GM19023 (cell line): ENCODE measurements around the gene PHTF1.
"Not testable (repeated sequence)": the region's sequence is repeated elsewhere in the genome, so short reads cannot be mapped to it uniquely, and the experiment has no call there.

Experiments
- ATAC-seq: cut with Tn5 transposase; IDR thresholded peaks from one replicate; pipeline ENCODE4 v1.9.1; 2021; ENCODE audit warnings: mild to moderate bottlenecking, moderate library complexity; ENCODE audit not compliant: unreplicated experiment

Gene PHTF1

DNA sequence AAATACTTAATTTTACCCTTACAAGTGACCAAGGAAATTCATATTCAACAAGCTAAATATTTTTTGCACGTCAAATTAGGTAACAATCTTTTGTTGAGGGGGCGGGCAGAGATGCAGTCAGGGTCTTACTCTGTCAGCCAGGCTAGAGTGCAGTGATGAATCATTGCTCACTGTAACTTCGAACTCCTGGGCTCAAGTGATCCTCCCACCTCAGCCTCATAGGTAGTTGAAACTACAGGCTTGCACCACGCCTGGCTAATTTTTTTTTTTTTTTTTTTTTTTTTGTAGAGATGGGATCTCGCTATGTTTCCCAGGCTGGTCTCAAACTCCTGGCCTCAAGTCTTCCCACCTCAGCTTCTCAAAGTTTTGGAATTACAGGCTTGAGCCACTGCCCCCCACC lies 26.5 kb downstream of the PHTF1 start:
- no peak for ATAC-seq

DNA sequence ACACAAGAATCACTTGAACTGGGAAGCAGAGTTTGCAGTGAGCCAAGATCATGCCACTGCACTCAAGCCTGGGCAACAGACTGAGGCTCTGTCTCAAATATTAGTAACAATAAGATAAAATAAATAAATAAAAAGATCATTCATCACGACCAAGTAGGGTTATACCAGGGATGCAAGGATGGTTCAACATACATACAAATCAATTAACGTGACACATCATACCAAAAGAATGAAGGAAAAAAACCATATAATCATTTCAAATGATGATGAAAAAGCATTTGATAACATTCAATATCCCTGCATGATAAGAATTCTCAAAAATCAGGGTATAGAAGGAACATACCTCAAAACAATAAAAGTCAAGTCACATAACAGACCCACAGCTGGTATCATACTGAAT lies 38.3 kb downstream of the PHTF1 start:
- ATAC-seq = no peak

DNA sequence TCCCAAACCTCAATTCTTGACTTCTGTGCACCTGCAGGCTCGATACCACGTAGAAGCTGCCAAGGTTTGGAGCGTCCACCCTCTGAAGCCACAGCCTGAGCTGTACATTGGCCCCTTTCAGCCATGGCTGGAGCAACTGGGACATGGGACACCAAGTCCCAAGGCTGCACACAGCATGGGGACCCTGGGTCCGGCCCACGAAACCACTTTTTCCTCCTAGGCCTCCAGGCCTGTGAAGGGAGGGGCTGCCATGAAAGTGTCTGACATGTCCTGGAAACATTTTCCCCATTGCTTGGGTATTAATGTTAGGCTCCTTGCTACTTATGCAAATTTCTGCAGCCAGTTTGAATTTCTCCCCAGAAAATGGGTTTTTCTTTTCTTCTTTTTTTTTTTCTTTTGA lies 40.7 kb downstream of the PHTF1 start:
- ATAC-seq = not testable (repeated sequence)

DNA sequence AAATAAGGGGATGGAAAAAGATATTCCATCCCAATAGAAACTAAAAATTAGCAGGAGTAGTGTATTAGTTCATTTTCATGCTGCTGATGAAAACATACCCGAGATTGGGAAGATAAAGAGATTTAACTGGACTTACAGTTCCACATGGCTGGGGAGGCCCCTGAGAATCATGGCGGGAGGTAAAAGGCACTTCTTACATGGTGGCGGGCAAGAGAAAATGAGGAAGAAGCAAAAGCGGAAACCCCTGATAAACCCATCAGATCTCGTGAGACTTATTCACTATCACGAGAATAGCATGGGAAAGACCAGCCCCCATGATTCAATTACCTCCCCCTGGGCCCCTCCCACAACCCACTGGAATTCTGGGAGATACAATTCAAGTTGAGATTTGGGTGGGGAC lies 41.8 kb downstream of the PHTF1 start:
- ATAC-seq = not testable (repeated sequence)

DNA sequence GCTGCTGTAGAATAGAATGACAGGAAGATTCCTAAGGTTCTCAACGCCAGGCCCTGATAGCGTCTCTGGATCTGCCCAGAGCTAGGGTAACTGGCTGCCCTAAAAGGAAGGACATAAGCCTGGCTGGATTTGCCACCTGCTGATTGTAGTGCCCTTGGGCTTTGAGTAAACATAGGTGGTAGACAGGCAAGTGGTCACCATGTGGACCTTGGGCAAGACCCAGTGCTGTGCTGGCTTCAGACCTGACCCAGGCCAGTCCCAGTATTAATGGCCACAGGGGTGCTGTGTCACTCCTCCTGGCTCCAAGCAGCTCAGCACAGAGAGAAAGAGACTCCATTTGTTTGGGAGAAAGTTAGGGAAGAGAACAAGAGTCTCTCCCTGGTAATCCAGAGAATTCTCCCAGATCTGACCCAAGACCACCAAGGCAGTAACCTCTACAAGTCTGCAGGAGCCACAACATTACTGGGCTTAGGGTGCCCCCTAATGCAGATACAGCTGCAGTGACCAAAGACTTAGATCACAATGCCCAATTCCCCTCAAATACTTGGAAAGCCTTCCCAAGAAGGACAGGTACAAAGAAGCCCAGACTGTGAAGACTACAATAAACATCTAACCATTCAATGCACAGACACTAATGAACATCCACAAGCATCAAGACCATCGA lies 44.5 kb downstream of the PHTF1 start:
- no peak for ATAC-seq

DNA sequence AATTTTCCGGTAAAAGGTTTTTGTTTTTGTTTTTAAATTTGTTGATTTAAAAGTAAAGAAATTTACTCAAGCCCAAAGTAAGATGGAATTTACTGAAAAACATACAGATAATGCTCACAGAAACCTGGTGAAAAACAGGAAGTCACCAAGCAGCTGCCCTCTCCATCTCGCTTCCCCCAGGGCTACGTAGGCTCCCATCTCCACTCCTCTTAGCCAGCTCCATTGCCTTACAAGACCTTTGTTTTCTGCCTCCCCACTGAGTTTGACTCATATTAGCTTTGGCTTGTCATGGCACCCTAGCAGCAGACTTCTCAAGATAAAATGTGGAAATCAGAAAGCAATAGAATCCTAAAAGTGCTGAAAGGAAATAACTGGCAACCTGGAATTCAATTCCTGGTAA lies 57.9 kb downstream of the PHTF1 start:
- no peak for ATAC-seq

DNA sequence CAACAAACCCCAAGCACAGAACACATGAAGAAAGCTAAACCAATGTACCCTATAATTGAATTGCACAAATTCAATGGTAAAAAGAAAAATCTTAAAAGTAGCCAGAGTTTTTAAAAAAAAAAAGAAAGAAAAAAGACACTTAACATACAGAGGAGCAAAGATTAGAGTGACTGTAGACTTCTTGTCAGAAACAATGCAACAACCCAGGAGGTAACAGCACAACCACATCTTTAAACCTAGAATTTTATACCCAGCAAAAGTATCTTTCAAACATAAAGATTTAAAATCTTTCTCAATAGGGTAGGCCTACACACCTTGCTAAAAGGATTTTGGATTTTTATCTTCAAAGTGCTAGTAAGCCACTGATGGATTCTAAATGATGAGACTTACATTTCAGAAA lies 64.4 kb downstream of the PHTF1 start:
- ATAC-seq = no peak

DNA sequence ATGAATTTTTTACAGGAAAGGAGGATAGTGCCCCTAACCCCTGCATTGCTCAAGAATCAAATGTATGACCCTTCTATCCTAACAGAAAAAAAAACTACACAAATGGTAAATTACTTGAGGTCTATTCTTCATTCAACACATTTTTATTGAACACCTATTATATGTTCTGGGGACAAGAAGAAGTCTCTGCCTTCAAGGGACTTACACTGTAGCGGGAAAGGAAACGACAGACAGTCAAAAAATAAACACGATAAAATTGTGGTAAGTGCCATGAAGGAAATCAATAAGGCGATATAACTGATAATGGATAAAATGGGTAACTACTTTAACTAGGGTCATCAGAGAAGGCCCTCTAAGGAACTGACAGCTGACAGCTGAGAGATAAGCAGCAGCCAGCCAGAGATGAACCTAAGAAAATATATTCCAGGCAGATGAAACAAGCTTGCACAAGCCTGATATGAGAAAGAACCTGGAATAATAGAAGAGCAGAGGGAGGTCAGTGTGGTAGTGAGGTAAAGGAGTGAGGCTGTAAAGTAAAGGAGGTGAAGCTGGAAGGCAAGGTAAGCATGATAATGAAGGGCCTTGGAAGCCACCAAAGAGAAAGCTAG lies 66.4 kb downstream of the PHTF1 start:
- no peak for ATAC-seq

DNA sequence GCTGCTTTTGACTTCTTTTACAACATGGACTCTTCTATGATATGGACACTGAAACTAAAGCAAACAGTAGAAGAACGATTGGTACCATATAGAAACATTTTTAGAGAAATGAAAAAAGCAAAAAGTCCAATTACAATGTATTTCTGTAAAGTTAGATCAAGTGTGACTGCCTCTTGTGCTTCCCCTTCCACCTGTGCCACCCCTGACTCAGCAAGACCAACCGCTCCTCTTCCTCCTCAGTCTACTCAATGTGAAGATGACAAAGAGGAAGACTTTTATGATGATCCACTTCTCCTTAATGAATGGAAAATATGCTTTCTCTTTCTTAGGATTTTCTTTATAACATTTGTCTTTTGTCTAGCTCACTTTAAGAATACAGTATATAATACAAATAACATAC lies 66.9 kb downstream of the PHTF1 start:
- no peak for ATAC-seq

DNA sequence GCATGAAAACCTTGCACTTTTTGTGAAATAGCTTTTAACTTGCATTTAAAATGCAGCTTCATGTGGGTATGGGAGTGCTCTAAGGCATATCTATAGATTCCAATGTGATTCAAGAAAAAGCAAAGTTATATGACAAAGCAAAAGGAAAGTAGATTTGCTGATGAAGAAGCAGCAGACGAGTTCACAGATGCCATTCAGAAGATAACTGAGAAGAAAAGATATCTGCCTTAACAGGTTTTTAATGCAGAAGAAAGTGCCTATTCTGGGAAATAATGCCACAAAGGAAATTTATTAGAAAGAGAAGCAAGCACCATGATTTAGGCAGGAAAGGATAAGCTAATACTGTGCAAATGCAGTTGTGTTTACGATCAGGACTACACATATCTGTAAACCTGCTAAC lies 68.1 kb downstream of the PHTF1 start:
- ATAC-seq = no peak

DNA sequence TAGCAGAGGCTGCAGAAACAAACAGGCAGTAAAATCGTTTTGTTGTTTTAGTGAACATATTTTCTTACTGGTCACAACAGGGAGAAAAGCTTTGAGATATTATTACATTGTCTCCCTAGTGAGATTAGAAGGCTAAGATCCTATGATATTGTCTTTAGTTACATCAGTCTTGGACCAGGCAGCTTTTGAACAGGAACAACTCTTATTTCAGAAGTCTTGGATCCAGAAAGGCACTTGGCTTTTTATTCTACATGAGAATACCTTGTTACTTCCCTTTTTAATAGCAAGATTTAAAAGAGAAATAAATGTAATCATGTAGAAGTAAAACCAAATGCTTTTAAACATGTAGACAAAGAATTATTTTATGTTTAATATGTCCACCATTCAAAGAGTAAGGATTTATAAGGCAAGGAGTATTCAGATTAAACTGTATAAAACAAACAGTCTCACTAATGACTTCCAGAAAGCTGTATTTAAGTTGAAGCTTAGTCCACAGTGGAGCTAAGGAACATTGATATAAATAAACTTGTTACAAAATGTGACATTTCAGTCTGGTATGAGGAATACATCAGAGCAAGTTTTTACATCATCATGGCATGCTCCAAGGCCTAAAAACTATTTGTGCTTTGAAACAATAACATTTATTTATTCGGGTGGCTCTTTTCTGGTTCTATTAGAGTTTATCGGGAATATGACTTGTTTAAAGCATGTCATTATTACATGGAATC lies 72.2 kb downstream of the PHTF1 start:
- ATAC-seq = no peak

DNA sequence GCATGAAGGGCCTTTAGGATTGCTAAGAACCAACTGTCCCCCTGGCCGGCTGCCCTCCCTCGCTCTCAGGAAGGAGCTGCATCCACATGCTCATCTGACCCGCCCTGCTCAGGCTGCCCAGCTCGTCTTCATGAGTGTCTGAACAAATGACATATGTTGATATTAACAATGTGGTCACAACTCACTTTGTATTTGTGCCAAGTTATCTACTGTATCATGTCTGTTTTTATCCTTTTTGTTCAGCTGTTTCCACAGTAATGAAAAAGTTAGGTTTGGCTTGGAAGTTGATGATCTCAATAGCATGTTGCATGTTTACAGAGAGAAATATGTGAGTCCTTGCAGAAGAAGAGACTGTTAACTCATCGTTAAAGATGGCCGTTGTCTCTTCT lies 75.1 kb downstream of the PHTF1 start:
- ATAC-seq = no peak

DNA sequence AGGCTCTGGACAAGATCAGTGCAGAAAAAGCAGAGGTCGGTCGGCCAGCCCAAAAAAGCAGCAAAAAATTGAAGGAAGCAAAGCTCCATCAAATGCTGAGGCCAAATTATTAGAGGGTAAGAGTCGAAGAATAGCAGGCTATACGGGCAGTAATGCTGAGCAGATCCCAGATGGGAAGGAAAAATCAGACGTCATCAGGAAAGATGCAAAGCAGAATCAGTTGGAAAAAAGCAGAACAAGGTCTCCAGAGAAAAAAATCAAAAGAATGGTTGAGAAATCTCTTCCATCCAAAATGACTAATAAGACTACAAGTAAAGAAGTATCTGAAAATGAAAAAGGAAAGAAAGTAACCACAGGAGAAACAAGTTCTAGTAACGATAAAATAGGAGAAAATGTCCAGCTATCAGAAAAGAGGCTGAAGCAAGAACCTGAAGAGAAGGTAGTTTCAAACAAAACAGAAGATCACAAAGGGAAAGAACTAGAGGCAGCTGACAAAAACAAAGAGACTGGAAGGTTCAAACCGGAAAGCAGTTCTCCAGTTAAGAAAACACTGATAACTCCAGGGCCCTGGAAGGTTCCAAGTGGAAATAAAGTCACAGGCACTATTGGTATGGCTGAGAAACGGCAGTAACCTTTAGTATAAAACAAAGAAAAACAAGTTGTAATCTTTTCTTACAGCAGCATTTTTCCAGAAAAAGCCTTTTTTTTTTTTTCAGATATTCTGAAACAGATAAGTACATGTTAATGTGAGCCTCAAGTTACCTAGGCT lies 75.7 kb downstream of the PHTF1 start:
- ATAC-seq = no peak

DNA sequence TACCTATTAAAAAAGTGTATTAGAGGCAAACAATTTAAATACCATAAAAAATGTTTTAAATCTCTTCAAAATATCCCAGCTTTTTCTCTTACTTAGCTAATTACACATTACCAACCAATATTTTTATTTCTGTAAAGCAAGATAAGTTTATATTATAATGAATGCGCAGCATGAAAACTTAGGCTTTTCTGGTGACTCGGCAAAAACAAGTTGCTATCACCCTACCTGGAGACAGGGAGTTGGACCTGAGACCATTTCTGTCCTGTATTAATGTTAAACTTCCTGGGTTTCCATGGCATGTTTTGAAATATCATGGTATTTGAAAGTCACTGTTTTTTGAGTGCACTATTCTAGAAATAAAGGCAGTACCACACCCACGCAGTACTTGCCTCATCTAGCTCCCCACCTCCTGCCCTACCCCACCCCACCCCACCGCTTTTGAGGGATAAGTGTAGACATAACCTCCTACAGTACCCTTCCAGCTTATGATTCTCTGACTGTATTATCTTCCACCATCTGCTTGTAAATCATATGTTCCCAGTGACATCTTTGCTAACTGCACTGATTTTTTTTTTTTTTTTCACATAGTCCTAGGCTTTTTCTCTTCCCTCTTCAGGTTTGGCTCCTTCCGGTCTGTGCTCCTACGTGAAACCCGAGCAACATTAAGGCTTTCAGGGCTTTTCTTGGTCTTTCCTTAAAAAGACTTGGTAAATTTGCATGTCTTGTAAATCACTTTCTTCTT lies 77.5 kb downstream of the PHTF1 start:
- no peak for ATAC-seq

DNA sequence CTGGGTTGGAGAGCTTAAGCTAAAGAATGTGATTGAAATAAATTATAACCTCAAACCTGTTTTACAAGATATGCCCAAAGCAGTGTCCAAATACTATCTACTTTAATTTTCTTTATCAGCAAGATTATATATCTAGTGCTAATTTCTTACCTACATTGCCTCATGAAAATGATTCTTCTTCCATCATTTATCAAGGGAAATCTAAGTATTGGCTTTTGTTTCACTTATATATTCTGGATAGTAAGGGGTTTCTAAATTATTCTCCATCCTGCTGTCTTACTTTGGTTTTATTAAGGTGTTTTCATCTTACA lies 81.2 kb downstream of the PHTF1 start:
- no peak for ATAC-seq

DNA sequence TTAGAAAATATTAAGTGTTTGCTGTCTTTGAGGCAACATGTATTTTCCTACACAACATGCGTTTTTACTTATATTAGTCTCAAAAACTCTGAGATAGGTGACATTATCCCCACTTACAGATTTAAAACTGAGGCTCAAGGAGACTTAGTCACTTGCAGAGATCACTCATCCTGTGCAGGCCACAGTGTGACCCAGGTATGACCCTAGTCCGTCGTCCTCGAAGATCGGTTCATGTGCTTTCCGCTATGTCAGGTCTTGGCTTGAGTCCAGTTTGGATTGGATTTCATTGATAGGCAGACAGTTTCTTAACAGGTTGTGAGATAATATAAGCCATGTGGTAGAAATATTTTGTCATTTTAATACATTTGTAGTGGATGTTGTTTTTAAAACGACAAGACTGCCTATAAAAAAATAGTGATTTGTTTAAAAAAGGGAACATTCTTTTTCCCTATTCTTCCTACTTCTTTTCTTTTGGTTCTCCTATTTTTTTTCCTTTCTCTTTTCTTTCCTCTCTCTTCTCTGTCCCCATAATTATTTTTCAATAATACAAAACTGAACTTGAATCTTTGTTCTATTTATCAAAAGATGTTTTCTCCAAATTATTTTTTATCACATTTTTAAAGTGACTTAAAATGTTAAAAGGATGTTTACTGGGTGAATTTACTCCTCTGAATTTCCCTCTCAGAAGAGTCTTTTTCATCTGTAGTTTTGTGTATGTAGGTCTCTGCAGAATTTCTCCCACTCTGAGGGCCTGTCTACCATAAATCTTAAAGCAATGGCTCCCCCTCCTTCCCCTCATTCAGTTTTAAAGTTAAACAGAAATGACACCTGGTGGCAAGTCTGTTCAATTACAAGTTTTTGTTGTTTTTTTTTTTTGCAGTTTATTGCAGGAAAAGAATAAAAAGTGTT lies 81.8 kb downstream of the PHTF1 start:
- no peak for ATAC-seq

DNA sequence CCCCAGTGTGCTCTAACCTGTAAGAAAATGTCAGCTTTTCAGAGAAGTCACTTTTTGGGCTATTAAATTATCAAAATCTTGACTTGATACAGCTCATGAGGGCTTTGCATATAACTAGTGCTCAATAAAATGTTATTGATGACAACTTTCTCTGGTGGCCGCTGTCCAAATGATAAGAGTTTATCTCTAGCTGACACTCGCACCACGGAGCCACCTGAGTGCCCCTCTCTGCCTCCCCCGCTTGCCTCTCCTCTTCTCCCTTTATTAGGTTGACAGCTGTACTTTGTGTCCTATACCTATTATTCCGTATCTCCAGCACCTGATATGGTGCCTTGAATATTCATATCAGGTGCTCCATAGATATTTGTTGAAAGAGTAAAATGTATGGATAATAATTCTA lies 82.8 kb downstream of the PHTF1 start:
- no peak for ATAC-seq

DNA sequence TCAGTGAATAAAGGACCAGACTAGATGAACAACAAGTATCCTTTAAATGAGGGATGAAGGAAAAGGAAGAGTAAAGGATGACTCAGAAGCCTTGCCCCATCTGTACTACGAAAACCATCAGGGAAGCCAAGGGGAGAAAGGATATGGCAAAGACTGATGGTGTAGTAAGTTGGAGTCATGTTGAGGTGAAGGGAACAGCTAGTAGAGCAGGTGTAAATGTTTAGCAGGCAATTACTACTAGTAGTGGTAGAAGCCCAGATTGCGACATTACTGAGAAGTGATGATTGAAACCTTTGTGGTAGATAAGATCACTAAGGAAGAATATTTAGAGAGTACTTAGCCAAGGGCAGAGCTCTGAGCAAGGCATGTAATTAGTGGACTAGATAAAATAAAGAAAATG lies 84.0 kb downstream of the PHTF1 start:
- no peak for ATAC-seq

DNA sequence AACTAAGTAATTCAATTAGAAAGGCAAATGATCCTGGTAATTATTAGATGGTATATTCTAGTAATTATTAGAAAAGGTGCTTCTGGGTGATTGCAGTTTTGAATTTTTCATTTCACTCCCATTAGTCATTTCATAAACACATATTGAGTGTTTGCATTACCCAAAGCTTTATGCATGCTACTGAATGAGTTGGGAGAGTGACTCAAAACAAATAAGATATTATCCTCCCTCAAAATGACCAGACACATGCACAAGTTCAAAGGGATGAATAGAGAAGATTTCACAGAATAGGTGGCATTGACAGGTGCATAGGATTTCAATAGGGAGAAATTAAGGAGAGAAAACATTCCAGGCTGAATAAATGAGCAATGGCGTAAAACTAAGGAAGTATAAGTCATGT lies 84.7 kb downstream of the PHTF1 start:
- ATAC-seq = no peak

DNA sequence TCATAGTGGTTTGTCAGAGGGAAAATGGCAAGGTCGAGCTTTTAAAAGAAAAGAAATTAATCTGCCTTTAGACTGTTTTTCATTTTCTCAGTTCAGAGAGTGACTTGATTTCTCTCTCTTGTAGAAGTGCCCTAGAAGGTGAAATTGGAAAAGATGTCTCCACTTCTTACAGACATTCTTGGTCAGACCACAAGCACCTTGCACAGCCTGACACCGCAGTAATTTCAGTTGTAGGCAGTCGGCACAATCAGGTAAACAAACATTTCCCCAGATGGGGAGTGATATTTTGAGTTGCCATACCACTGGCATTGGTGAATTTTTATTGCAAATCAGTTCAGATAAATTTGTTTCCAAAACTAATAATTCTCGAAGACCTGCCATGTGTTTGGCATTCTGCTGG lies 86.8 kb downstream of the PHTF1 start:
- ATAC-seq = no peak
